Endothelial cell of umbilical vein (primary cell): ENCODE results near the gene STT3B. TPM values are rescaled to one million over a fixed set of nuclear protein-coding genes. Genes with fewer than 3 reads are reported as not detected.

ENCODE experiments used
- BruUV-seq: library from RNA; stranded (reverse); fragments of 400-500 nt; replicated peaks from 2 replicates; lab custom pipeline; 2021; lab: Mats Ljungman, UMichigan
- CTCF ChIA-PET: fragments of 300-600, 350-600 bp; sonication (Branson Sonifier 250); formaldehyde crosslinking; loops from one replicate; lab custom pipeline; 2021; ENCODE audit warnings: antibody characterized with exemption, inconsistent platforms; lab: Charles Lee
- POLR2A ChIA-PET: fragments of 300-600, 350-600 bp; sonication (Branson Sonifier 250); formaldehyde crosslinking; loops from one replicate; lab custom pipeline; 2021; ENCODE audit warnings: antibody characterized with exemption, inconsistent platforms; lab: Charles Lee
- DNase-seq: peaks from one replicate; pipeline ENCODE4 v3.0.0-alpha.2; 2011; ENCODE audit warnings: low read depth, low spot score
- FAIRE-seq: peaks from 2 replicates; lab custom pipeline; 2011; peaks lifted over from hg19 to GRCh38; lab: Jason Lieb, UNC
- H2AFZ ChIP-seq: 2 replicates; pipeline ENCODE4 v1.6.0; 2012; ENCODE audit warnings: low read depth, low read length, control low read depth, inconsistent platforms
- H3K27ac ChIP-seq: 2 replicates; pipeline ENCODE4 v1.5.1; 2011; ENCODE audit warnings: low read depth, mild to moderate bottlenecking, control low read depth, low read length, moderate library complexity; ENCODE audit not compliant: insufficient read depth
- H3K27me3 ChIP-seq, 2 experiments: 2 replicates each; pipeline versions ENCODE4 v1.6.0 to v1.6.1; 2011; ENCODE audit warnings: low read length in 2 of 2, mixed read lengths in 1 of 2; ENCODE audit not compliant: control insufficient read depth in 2 of 2, insufficient read depth in 2 of 2
- H3K36me3 ChIP-seq, 2 experiments: 2 replicates in 1 of 2; 3 replicates in 1 of 2; pipeline ENCODE4 v1.5.1; 2011; ENCODE audit warnings: low read length in 2 of 2, mild to moderate bottlenecking in 1 of 2, moderate library complexity in 1 of 2; ENCODE audit not compliant: control insufficient read depth in 2 of 2, insufficient read depth in 2 of 2; ENCODE audit errors: extremely low read depth in 1 of 2
- H3K4me1 ChIP-seq: 3 replicates; pipeline ENCODE4 v1.5.1; 2011; ENCODE audit warnings: mild to moderate bottlenecking, low read length; ENCODE audit not compliant: control insufficient read depth, insufficient read depth; ENCODE audit errors: extremely low read depth
- H3K4me2 ChIP-seq: 2 replicates; pipeline ENCODE4 v1.6.1; 2011; ENCODE audit warnings: low read length, control low read depth, mixed read lengths; ENCODE audit not compliant: insufficient read depth
- H3K4me3 ChIP-seq, 3 experiments: fragments of 200-600 bp in 1 of 3; sonication (generic), shearing (Covaris generic) in 1 of 3; replicated peaks in 1 of 3; 2 replicates each; pipeline ENCODE4 v1.5.1; 2011 to 2016; ENCODE audit warnings: control low read depth in 3 of 3, low read length in 3 of 3, mild to moderate bottlenecking in 2 of 3, inconsistent platforms in 1 of 3, low read depth in 1 of 3, moderate library complexity in 1 of 3; ENCODE audit not compliant: insufficient read depth in 1 of 3
- H3K79me2 ChIP-seq: 2 replicates; pipeline ENCODE4 v1.6.0; 2012; ENCODE audit warnings: low read length, inconsistent platforms; ENCODE audit not compliant: control insufficient read depth, insufficient read depth
- H3K9ac ChIP-seq: replicated peaks from 2 replicates; pipeline ENCODE3; 2011; ENCODE audit warnings: low read length, control low read depth; ENCODE audit not compliant: insufficient read depth; ENCODE audit errors: extremely low read depth
- H3K9me1 ChIP-seq: replicated peaks from 3 replicates; pipeline ENCODE4 v1.6.0; 2011; ENCODE audit warnings: mild to moderate bottlenecking, low read length; ENCODE audit not compliant: control insufficient read depth, insufficient read depth; ENCODE audit errors: extremely low read depth
- H3K9me3 ChIP-seq: replicated peaks from 2 replicates; pipeline ENCODE4 v1.5.1; 2012; ENCODE audit warnings: low read length, inconsistent platforms; ENCODE audit not compliant: control insufficient read depth, insufficient read depth
- H4K20me1 ChIP-seq: replicated peaks from 2 replicates; pipeline ENCODE3; 2011; ENCODE audit warnings: mild to moderate bottlenecking, low read length; ENCODE audit not compliant: control insufficient read depth, insufficient read depth; ENCODE audit errors: extremely low read depth
- EZH2 ChIP-seq: IDR thresholded peaks from 2 replicates; pipeline ENCODE4 v1.6.1; 2012; ENCODE audit warnings: borderline replicate concordance, low read depth, mild to moderate bottlenecking, moderate library complexity, low read length, inconsistent platforms; ENCODE audit not compliant: severe bottlenecking
- FOS ChIP-seq: IDR thresholded peaks from 2 replicates; pipeline ENCODE4 v1.6.1; 2011; ENCODE audit warnings: mild to moderate bottlenecking, low read length, moderate library complexity, borderline replicate concordance; ENCODE audit not compliant: insufficient read depth
- GATA2 ChIP-seq: IDR thresholded peaks from 2 replicates; pipeline ENCODE4 v1.7.0; 2011; ENCODE audit warnings: low read depth, mild to moderate bottlenecking, moderate library complexity, mixed read lengths, low read length; ENCODE audit not compliant: insufficient read length, insufficient read depth
- JUN ChIP-seq: IDR thresholded peaks from 2 replicates; pipeline ENCODE4 v1.6.1; 2011; ENCODE audit warnings: borderline replicate concordance, low read depth; ENCODE audit not compliant: insufficient read length, insufficient read depth
- MYC ChIP-seq: IDR thresholded peaks from one replicate; pipeline ENCODE4 v1.6.1; 2011; ENCODE audit warnings: mild to moderate bottlenecking, low read depth, low read length
- POLR2A ChIP-seq: IDR thresholded peaks from 2 replicates; pipeline ENCODE4 v1.6.1; 2012; ENCODE audit warnings: low read depth, mild to moderate bottlenecking, control low read depth, low read length
- POLR2AphosphoS5 ChIP-seq: IDR thresholded peaks from 2 replicates; pipeline ENCODE4 v1.6.1; 2012; ENCODE audit warnings: low read depth, mild to moderate bottlenecking, control low read depth, low read length, moderate library complexity; ENCODE audit not compliant: insufficient read depth
- dilution Hi-C: fragments of 300-500 bp; cut with MboI; formaldehyde crosslinking; loops from one replicate; pipeline ENCODE4 v1.15.0; 2019; ENCODE audit warnings: low sequenced_read_pairs; ENCODE audit not compliant: extremely low pct_ligation_motif_present
- intact Hi-C: fragments of 100-400 bp; cut with micrococcal nuclease; formaldehyde crosslinking; loops from one replicate; pipeline ENCODE4 v1.10.0; 2022
- polyA plus RNA-seq, 4 experiments: library from polyadenylated mRNA; depleted of rRNA in 3 of 4; stranded (reverse) in 3 of 4; unstranded in 1 of 4; fragments of >200 nt; gene quantifications; 2 replicates each; pipeline versions ENCODE4 v1.2.1 to v1.2.3, GENCODE V29; 2011 to 2012; ENCODE audit warnings: missing spikeins in 1 of 4
- total RNA-seq: library from RNA; stranded (reverse); gene quantifications from 2 replicates; pipeline ENCODE4 v1.2.3, GENCODE V29; 2021
- TF ChIP-seq, protein P1 (sequence below): IDR thresholded peaks from 2 replicates; pipeline ENCODE4 v1.6.1; 2011; ENCODE audit not compliant: insufficient read depth, insufficient read length

Gene STT3B
- total and polyA plus RNA-seq, 2 donors (not counting 3 experiments of a cell fraction or from before 2014, with no cell fraction given) = 56.4 to 113 TPM

GRCh38 chr3:31522152-31522551 is 10.6 kb upstream of the STT3B start:
- intact Hi-C loops = no loop called here
- peaks cover 5 to 6% of the 10 kb centered on the region in 2 experiments for H3K27me3 ChIP-seq
- TF ChIP-seq FOS = peak; percentile 27
- TF ChIP-seq POLR2A = no peak
- dilution Hi-C loops = no loop called here
- H2AFZ ChIP-seq = peak overlapping the region; percentile 11
- H3K79me2 ChIP-seq = no peaks in the 10 kb centered on the region
- H3K4me3 ChIP-seq = no peak overlapping the region
- BruUV-seq = no TSS peak
- CTCF ChIA-PET = interaction anchor here (0.9 kb wide), 1 partner anchor 11 kb away, joined by 3 read pairs; the partner anchor contains the start of gene STT3B
- POLR2A ChIA-PET = no interaction called here
- no peaks in the 10 kb centered on the region for H3K9me1 ChIP-seq
- H3K27ac ChIP-seq = no peak overlapping the region
- peaks cover 4% of the 10 kb centered on the region for H3K4me1 ChIP-seq
- H3K9me3 ChIP-seq = no peaks in the 10 kb centered on the region
- H4K20me1 ChIP-seq = no peaks in the 10 kb centered on the region
- no peak overlapping the region for H3K9ac ChIP-seq
- FAIRE-seq = peak; percentile 84
- no peak for DNase-seq
- H3K4me2 ChIP-seq = no peak overlapping the region
- no peaks in the 10 kb centered on the region for H3K36me3 ChIP-seq

GRCh38 chr3:31523543-31523942 is 9.2 kb upstream of the STT3B start:
- ChIA-PET CTCF (no interaction called here), POLR2A (interaction anchor here (1.4 kb wide), 1 partner anchor 9 kb away, joined by 4 read pairs; the partner anchor contains the start of gene STT3B)
- peaks cover 4% of the 10 kb centered on the region for H3K4me1 ChIP-seq
- no peak for FAIRE-seq
- dilution Hi-C loops = no loop called here
- no peaks in the 10 kb centered on the region for H4K20me1 ChIP-seq
- DNase-seq = no peak
- no peak overlapping the region for H3K27ac ChIP-seq
- no peak overlapping the region for H3K4me3 ChIP-seq
- H3K9ac ChIP-seq = no peak overlapping the region
- no peaks in the 10 kb centered on the region for H3K36me3 ChIP-seq
- no peaks in the 10 kb centered on the region for H3K79me2 ChIP-seq
- TF ChIP-seq, protein P1, sequence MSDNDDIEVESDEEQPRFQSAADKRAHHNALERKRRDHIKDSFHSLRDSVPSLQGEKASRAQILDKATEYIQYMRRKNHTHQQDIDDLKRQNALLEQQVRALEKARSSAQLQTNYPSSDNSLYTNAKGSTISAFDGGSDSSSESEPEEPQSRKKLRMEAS = no peak
- TF ChIP-seq JUN (no peak), POLR2A (no peak), MYC (no peak), GATA2 (no peak), EZH2 (no peak), FOS (no peak), POLR2AphosphoS5 (no peak)
- intact Hi-C loops = no loop called here
- peaks cover 11 to 12% of the 10 kb centered on the region in 2 experiments for H3K27me3 ChIP-seq
- H3K9me1 ChIP-seq = no peaks in the 10 kb centered on the region
- no peaks in the 10 kb centered on the region for H3K9me3 ChIP-seq
- H2AFZ ChIP-seq = no peak overlapping the region
- no TSS peak for BruUV-seq
- no peak overlapping the region for H3K4me2 ChIP-seq
